ENCODE measurements around the gene SYNE1.
"Not testable (repeated sequence)": the region's sequence is repeated elsewhere in the genome, so short reads cannot be mapped to it uniquely, and the experiment has no call there.

The SYNE1 gene

DNA sequence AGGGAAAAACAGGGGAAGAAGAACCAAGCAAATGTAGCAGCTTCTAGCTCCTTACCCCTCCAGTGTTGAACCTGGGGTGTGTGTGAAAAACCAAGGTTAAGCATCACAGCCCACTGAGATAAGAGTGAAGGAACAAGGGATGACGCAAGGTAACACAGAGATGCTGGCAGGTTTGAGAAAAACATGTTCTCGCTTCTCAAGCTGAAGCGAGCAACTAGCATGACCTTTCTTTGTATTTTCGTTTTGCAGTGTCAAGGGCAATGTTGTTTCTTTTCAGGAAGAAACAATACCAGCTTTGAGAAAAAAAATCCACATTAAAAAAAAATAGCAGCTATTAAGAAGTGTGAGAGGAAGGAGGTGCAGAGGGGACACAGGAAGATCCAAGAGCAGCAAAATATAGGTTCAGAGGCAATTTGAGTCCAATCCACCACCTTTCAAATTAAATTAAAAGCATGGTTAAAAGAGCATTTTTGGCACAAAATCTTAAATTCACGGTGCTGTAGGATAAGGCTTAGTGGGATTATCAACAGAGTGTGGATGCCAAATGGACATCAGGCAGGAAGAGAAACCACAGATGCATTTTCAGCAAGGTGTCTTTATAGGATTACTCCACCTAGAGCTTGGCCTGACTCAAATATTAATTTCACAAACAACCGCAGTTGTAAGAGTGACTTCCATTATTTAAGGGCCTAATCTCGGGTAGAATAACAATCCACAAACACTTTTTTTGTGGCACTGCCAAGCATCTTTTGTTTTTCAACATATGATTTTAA, 70.9 kb downstream of the SYNE1 start:
- no peak for DNase-seq

DNA sequence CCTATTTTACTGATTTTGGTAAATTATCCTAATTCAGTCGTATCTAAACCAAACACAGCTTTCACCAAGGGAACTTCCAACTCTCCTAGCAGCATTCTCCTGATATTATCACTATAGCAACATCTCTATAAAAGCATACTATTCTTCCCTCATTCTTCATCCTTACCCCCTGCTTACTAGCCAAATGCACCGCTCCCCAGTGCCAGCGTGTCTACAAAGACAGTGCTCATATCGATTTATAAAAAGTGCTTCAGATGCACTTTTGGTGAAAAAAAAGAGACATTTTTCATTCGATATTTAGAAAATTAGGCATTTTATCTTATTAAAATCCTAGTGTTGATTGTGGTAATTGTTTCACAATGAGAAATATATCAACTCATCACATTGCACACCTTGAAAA, 74.0 kb downstream of the SYNE1 start:
- DNase-seq, result no peak

DNA sequence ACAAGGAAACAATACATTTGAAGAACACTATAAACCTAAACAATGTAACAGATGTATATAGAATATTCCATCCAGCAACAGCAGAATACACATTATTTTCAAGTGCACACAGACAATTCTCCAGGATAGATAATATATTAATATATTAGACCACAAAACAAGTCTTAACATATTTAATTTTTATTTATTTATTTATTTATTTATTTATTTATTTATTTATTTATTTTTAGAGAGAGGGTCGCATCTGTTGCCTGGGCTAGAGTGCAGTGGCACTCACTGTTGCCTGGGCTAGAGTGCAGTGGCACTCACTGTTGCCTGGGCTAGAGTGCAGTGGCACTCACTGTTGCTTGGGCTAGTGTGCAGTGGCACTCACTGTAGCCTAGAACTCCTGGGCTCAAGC, 78.4 kb downstream of the SYNE1 start:
- not testable (repeated sequence) for DNase-seq

DNA sequence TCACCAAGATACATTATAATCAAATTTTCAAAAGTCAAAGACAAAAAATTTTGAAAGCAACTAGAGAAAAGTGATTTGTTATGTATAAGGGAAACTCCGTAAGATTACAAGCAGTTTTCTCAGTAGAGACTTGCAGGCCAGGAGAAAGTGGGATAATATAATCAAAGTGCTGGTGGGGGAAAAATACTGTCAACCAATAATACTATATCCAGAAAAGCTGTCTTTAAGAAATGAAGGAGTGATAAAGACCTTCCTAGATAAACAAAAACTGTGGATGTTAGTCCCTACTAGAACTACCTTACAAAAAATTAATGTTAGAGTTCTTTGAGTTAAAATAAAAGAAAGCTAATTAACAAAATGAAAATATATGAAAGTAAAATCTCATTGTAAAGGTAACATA, 79.7 kb downstream of the SYNE1 start:
- DNase-seq, result no peak

DNA sequence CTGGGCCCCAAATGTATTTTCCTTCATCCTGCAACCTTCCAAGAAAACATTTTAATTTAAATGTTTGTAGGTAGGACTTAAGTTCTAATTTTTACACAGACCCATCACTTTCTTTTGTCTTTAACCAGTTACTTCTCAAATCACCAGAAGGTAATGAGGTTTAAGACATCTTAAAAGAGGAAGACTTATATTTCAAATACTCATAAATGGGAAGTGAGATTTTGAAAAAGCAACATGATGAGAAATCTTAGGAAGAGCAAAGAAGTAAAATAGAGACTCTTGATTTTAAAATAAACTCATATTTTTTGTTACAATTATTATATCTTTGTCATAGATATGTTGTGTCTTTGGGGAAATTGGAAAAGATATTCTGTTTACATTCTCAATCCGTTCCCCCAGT, 82.3 kb downstream of the SYNE1 start:
- no peak for DNase-seq

DNA sequence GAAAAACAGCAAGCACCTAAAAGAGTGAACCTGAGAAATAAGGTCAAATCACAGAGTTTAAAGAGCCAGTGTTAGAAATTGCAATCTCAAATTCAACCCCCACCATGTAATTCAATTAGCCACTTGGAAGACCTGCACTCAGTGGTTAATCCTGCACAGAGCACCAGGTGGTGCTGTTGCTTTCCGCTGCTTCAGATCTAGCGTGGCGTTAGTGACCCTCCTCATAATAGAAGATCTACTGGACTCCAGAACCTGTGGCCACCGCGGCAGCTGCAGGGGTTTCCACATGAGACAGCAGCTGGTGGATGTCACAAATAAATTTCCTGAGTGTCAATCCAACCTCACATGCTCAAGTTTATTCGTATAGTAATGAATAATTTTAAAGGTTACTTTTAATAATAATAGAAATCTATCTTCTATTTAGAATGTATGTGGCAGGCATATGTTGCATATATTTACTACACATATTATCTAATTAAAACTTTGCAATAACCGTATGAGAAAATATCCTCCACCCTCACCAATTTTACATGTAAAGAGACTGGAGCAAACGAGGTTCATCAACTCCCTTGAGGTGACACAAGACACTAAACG, 84.4 kb downstream of the SYNE1 start:
- DNase-seq, result peak; percentile 67

DNA sequence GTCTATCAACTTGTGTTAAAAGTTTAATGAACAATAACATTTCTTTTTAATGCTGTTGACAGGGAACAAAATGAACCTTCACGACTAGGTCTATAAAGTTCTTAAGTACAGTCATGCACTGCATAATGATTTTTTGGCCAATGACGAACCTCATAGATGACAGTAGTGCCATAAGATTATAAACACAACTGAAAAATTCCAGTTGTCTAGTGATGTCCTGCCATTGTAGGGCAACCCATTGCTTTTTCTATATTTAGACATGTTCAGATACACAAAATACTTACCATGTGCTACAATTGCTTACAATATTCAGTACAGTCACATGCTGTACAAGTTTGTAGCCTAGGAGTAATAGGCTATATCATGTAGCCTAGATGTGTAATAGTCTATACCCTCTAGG, 93.6 kb downstream of the SYNE1 start:
- no peak for DNase-seq

DNA sequence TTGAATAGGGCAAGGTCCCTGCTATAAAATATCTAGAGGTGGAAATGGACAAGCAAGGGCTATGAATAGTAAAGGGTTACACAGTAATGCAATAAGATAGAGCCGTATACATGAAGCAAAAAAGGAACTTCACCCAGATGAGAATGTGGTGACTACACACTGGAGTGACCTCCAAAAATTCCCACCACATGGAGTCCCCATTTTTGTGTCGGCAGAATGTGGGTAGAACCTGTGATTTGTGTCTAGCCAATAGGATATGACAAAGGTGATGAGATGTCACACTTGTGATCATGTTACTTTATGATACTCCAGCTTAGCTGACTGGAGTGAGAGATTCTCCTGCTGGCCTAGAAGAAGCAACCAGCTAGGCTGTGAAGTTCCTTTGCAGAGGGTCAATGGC, 96.8 kb downstream of the SYNE1 start:
- DNase-seq, result no peak

DNA sequence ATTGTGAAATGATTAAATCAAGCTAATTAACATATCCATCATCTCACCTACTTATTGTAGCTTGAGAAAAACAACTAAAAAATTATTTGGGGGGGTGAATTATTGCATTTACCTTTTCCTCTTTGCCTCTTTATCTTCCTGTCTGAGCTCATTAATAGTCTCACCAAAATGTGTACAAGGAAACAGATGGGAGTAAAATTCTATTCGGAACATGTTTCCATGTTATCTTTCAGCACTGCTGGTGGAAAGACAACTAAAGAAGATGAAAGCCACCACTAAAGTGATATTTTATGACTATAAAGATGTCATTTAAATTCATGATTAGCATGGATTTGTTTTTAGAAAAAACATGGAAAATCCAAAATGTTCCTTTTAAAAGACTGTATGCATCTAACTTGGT, 102.6 kb downstream of the SYNE1 start:
- DNase-seq, result no peak

DNA sequence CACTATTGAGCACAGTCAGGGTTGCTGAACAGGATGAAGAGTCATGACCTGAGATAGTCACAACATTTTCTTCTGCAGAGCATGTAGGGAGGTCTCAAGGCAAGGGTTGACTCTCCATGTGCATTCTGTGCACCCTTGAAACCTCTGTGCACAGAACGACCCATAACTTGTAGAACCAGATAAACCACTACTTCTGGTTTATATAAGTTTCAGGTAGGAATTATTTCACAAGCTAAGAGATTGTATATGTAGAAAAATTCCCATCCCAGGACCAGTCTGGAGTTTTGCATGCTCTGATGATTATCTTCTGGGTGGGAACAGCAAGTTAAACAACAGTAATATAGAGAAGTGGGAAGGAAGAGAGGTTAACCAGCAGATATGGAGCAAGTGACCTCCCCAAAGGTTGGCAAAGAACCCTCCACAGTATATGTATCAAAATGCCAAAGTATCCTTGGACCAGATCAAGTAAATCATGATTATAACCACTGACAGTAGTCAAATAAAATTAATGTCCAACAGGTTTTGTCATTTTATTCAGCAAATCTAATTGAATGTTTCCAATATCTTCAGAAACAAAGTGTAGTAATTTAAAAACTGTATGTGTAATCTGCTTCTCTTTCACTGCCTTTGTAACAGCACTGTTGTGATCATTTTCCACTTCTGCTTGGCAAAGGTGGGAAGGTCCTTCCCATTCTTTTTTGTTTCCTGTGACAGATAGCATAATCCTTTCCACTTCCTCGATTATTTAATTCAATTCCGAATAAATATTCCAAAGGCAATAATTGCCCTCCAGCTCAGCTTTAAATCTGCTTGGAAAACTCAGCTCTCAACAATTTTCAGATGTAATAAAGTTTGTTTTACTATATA, 104.4 kb downstream of the SYNE1 start:
- no peak for DNase-seq

DNA sequence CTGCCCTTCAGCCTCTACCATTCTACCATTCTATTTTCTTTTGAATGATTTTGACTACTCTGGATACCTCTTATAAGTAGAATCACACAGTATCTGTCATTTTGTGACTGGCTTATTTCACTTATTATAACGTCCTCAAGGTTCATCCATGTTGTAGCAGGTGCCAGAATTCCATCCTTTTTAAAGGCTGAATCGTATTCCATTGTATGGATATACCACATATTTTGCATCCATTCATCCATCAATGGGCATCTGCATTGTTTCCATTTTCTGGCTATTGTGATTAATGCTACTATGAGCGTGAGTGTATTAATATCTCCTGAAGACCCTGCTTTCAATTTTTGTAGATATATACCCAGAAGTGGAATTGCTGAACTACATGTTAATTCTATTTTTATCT, 105.5 kb downstream of the SYNE1 start:
- no peak for DNase-seq

DNA sequence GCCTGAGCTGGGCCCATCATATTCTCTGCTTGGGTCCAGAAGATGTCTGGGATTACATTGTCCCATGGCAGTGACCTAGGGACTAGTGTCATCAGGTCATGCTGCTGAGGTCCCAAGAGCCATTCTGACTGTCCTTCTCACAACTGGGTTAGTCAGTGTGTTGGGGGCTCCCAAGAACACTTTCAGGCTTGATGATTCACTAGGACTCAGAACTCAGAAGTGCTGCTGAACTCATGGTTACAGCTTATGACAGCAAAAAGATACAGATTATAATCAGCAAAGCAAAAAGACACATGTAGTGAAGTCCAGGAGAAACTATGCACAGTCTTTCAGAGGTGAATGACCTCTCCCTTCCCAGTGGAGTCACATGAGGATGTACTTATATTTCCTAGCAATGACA, 107.8 kb downstream of the SYNE1 start:
- DNase-seq, result peak; percentile 40

DNA sequence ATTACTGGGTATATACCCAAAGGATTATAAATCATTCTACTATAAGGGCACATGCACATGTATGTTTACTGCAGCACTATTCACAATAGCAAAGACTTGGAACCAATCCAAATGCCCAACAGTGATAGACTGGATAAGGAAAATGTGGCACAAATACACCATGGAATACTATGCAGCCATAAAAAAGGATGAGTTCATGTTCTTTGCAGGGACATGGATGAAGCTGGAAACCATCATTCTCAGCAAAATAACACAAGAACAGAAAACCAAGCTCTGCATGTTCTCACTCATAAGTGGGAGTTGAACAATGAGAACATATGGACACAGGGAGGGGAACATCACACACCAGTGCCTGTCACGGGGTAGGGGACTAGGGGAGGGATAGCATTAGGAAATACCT, 123.0 kb downstream of the SYNE1 start:
- DNase-seq, result not testable (repeated sequence)

DNA sequence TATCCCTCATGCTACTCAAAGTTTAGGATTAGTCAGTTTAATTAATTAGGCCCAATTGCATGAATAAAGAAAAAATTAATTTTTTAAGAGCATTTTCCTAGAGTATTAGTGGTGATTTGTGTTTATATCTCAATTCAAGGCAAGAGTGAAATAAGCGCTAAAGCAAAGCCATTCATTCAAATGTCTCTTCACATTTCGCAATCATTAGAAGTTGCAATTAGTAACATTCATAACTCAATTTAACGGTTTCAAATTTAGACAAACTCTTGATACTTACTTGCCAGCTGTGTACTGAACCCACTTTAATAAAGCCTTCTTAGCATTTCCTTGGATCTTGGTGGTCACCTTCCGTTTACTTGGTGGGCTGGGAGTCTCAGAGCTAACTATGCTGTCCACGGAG, 127.2 kb downstream of the SYNE1 start:
- no peak for DNase-seq

DNA sequence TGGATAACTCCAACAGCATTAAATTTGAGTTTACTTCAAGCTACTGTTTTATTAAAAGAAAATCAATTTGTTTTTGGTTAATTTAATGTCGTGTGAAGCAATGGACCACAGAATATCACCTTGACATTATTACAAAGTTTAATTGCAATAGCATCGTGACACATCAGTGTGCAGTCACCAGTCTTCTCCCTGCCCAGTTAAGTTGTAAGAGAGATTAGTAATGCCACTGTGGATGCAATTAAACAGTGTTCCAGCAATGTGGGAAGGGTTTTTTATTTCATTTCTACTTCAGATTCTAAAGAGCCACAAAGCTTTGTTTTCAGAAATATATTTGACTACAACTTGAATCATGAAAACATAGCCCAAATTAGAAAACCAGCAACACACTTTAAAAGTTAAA, 128.7 kb downstream of the SYNE1 start:
- no peak for DNase-seq

DNA sequence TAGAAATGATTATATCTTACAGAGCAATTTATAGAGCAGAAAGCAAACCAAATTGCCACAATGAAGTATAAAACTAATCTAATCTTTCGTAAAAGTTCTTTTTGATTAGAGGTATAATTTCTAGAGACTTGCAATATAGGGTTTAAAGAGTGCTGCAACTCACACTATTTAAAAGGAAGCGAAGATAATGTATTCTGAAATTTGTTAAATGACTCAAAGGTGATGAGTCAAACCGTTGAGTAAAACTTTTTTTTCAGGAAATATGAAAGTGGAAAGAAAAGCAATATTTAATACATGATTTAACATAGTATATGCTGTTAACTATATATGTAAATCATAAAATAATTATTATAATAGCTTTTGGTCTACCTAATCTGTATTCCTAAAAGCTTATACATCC, 133.6 kb downstream of the SYNE1 start:
- peak; percentile 28 for DNase-seq

DNA sequence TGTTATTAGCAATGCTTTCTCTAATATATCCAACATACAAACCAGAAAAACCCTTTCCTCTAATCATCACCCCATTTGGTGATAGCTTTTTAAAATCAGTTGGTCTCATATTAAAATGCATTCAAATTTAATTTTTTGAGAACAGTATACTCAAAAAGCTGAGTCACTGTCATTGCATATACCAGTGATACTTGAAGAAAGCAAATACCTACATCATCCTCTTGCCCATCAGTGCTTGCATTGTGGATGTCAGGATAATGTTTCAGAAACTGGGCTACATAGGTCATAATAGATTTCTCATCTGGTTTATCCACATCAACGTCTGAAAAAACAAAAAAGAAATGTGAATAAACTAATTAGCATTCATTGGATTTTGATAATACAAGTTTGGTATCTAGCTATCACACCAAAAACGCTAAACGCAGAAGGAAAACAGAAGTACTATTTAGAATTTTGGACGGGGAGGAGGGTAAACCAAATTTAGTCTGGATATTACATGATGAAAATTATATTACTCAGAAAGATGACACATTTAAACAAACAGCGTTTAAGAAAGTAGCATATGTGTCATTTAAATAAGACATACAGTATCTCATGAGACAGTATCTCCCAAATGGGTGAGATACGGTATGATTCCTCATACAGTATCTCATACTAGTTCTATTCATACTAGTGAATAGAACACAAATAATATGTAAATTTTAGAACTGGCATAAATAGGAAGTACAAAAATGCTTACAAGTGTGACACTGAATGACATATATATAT, 134.6 kb downstream of the SYNE1 start:
- peak; percentile 2 for DNase-seq

DNA sequence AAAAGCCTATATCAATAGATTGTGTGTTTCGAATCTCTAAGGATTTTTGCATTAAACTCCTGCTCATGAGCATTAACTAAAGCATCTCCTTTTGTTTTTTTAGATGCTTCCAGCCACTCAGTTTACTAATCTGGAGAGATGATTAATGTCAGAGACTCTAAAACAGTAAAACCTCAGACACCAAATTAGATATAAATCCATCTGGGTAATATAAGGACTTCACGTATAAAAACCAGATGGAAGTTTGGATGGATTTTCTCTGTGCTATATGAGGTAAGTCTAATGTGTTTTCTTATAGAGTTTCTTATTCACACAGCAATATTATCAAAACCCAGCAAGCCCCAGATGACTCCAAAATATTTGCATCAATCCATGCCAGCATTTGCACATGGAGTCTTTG, 137.2 kb downstream of the SYNE1 start:
- peak; percentile 48 for DNase-seq

DNA sequence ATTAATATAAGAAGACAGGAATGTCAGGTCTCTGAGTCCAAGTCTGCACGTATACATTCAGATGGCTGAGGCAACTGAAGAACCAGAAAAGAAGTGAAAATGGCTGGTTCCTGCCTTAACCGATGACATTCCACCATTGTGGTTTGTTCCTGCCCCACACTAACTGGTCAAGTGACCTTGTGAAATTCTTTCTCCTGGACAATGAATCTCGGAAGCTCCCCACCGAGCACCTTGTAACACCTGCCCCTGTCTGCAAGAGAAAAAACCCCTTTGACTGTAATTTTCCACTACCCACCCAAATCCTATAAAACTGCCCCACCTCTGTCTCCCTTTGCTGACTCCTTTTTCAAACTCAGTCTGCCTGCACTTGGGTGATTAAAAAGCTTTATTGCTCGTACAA, 140.4 kb downstream of the SYNE1 start:
- DNase-seq, result no peak

DNA sequence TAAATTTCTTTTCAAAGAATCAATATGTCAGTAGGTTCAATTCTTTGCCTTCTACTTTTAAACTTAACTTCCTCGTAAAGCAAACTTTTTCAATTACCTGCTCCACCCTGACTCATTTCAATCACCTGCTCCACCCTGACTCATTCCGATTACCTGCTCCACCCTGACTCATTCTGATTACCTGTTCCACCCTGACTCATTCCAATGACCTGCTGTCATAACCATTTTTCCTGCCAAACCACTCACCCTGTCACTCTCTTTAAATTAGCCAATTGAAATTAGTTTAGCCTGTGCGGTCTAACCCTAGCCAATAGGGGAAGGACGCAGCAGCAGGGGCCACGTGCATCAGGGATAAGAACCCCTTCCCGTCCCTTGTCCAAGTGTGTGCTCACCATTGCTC, 141.7 kb downstream of the SYNE1 start:
- DNase-seq, result not testable (repeated sequence)

DNA sequence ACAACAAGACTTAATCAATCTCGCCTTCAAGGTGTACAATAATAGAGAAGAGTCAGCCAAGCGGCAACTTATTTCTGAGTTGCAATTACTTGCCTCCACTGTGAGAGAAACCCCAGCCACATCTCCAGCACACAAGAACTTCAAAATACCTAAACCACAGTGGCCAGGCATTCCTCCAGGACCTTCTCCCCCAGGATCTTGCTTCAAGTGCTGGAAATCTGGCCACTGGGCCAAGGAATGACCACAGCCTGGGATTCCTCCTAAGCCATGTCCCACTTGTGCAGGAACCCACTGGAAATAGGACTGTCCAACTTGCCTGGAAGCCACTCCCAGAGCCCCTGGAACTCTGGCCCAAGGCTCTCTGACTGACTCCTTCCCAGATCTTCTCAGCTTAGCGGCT, 144.9 kb downstream of the SYNE1 start:
- peak; percentile 28 for DNase-seq

DNA sequence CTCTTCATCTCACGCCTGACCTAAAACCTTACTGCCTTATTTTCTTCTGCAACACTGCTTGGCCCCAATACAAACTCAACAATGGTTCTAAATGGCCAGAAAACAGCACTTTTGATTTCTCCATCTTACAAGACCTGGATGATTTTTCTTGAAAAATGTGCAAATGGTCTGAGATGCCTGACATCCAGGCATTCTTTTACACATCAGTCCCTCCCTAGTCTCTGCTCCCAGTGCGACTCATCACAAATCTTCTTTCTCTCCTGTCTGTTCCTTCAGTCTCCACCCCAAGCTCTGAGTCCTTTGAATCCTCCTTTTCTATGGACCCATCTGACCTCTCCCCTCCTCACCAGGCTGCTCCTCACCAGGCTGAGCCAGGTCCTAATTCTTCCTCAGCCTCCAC, 145.7 kb downstream of the SYNE1 start:
- DNase-seq, result peak; percentile 73

DNA sequence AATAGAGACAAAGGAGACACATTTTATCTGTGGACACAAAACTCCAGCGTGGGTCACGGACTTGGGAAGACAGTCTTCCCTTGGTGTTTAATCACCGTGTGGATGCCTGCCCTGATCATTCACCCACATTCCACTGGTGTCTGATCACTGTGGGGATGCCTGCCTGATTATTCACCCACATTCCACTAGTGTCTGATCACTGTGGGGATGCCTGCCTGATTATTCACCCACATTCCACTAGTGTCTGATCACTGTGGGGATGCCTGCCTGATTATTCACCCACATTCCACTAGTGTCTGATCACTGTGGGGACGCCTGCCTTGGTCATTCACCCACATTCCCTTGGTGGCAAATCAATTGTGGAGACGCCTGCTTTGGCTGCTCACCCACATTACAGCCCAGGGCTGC, 146.2 kb downstream of the SYNE1 start:
- DNase-seq, result peak; percentile 76
